Measurements from ENCODE around the gene NEK7.

Gene NEK7

GRCh38 chr1:198199105-198199504 is 42.3 kb downstream of the NEK7 start:
- TF ChIP-seq, protein P1, sequence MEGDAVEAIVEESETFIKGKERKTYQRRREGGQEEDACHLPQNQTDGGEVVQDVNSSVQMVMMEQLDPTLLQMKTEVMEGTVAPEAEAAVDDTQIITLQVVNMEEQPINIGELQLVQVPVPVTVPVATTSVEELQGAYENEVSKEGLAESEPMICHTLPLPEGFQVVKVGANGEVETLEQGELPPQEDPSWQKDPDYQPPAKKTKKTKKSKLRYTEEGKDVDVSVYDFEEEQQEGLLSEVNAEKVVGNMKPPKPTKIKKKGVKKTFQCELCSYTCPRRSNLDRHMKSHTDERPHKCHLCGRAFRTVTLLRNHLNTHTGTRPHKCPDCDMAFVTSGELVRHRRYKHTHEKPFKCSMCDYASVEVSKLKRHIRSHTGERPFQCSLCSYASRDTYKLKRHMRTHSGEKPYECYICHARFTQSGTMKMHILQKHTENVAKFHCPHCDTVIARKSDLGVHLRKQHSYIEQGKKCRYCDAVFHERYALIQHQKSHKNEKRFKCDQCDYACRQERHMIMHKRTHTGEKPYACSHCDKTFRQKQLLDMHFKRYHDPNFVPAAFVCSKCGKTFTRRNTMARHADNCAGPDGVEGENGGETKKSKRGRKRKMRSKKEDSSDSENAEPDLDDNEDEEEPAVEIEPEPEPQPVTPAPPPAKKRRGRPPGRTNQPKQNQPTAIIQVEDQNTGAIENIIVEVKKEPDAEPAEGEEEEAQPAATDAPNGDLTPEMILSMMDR (IDR thresholded peaks at IDR 0.05; ENCODE audit: low read depth, low read length): no peak
- DNase-seq (ENCODE audit: low read depth in 2 of 2): no peak
- no peak overlapping the region for H3K4me3 ChIP-seq (replicated peaks in 1 of 2; ENCODE audit: low read depth in 2 of 2, low read length in 2 of 2)

GRCh38 chr1:198201956-198202784 is 45.4 kb downstream of the NEK7 start:
- no peak for DNase-seq (ENCODE audit: low read depth in 2 of 2)
- TF ChIP-seq, protein P1 (IDR thresholded peaks at IDR 0.05; ENCODE audit: low read depth, low read length): no peak
- no peak overlapping the region for H3K4me3 ChIP-seq (replicated peaks in 1 of 2; ENCODE audit: low read depth in 2 of 2, low read length in 2 of 2)

DNA sequence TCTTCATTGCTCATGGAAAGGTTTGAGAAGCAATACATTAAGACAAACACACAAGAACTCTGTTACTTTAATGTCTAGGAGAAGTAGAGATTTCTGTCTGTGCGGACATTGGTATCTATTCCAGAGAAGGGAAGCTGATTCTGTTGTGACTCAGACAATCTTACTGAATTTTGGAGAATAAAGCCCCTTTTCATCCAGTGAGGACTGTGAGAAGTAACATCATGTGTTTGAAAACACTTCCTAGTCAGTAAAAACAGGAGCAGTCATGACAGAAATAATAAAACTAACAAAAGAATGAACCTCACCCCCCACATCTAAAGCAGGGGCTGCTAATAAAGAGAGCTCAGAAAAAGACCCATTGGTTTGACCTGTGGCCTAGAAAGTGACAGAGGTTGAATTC is 46.6 kb downstream of the NEK7 start:
- TF ChIP-seq, protein P1 (IDR thresholded peaks at IDR 0.05; ENCODE audit: low read depth, low read length): no peak
- DNase-seq (ENCODE audit: low read depth in 2 of 2): peak; percentile 25 to 38
- no peak overlapping the region for H3K4me3 ChIP-seq (replicated peaks in 1 of 2; ENCODE audit: low read depth in 2 of 2, low read length in 2 of 2)

GRCh38 chr1:198205016-198205684 is 48.4 kb downstream of the NEK7 start:
- TF ChIP-seq, protein P1 (IDR thresholded peaks at IDR 0.05; ENCODE audit: low read depth, low read length): no peak
- DNase-seq (ENCODE audit: low read depth in 2 of 2): peak; percentile 36 to 48
- H3K4me3 ChIP-seq (replicated peaks in 1 of 2; ENCODE audit: low read depth in 2 of 2, low read length in 2 of 2): no peak overlapping the region

- no peak for DNase-seq (ENCODE audit: low read depth in 2 of 2)
- H3K4me3 ChIP-seq (replicated peaks in 1 of 2; ENCODE audit: low read depth in 2 of 2, low read length in 2 of 2): no peak overlapping the region
- TF ChIP-seq, protein P1 (IDR thresholded peaks at IDR 0.05; ENCODE audit: low read depth, low read length): no peak
Measured at GRCh38 chr1:198206292-198206691, 49.5 kb downstream of the NEK7 start.

- no peak for DNase-seq (ENCODE audit: low read depth in 2 of 2)
- TF ChIP-seq, protein P1 (IDR thresholded peaks at IDR 0.05; ENCODE audit: low read depth, low read length): no peak
Measured at GRCh38 chr1:198211696-198212095, 54.9 kb downstream of the NEK7 start.

More at GRCh38 chr1:198211696-198212095, 54.9 kb downstream of the NEK7 start:
- H3K4me3 ChIP-seq (replicated peaks in 1 of 2; ENCODE audit: low read depth in 2 of 2, low read length in 2 of 2): no peak overlapping the region
